Activated gamma-delta T cell treated with anti-CD3 and anti-CD28 coated beads, Interleukin-2, amount 50 U/mL, for 16 hours (primary cell): Measurements from ENCODE around the gene B3GNT7.
"Not testable (repeated sequence)": the region's sequence is repeated elsewhere in the genome, so short reads cannot be mapped to it uniquely, and the experiment has no call there.

ENCODE experiments used
- DNase-seq: peaks from one replicate; pipeline ENCODE4 v3.0.0-alpha.2; 2020; ENCODE audit warnings: low read depth

The B3GNT7 gene

GRCh38 chr2:231364961-231365810 is 30.3 kb upstream of the B3GNT7 start:
- no peak for DNase-seq

- no peak for DNase-seq
Measured at GRCh38 chr2:231367178-231367577, 28.3 kb upstream of the B3GNT7 start.

GRCh38 chr2:231369580-231370428 is 25.7 kb upstream of the B3GNT7 start:
- DNase-seq = no peak

GRCh38 chr2:231370429-231370748 is 25.1 kb upstream of the B3GNT7 start:
- no peak for DNase-seq

- no peak for DNase-seq
Measured at GRCh38 chr2:231370749-231371429, 24.6 kb upstream of the B3GNT7 start.

GRCh38 chr2:231371430-231372054 is 24.0 kb upstream of the B3GNT7 start:
- DNase-seq = no peak

GRCh38 chr2:231372326-231372725 is 23.2 kb upstream of the B3GNT7 start:
- no peak for DNase-seq

GRCh38 chr2:231373184-231373583 is 22.3 kb upstream of the B3GNT7 start:
- no peak for DNase-seq

GRCh38 chr2:231373786-231374349 is 21.6 kb upstream of the B3GNT7 start:
- no peak for DNase-seq

GRCh38 chr2:231374771-231375170 is 20.7 kb upstream of the B3GNT7 start:
- DNase-seq = no peak

- not testable (repeated sequence) for DNase-seq
Measured at GRCh38 chr2:231375994-231376615, 19.4 kb upstream of the B3GNT7 start.

GRCh38 chr2:231376857-231377256 is 18.7 kb upstream of the B3GNT7 start:
- DNase-seq = no peak

- DNase-seq = no peak
Measured at GRCh38 chr2:231378026-231378722, 17.3 kb upstream of the B3GNT7 start.

- DNase-seq = no peak
Measured at GRCh38 chr2:231379266-231380215, 16.0 kb upstream of the B3GNT7 start.

GRCh38 chr2:231380307-231380706 is 15.2 kb upstream of the B3GNT7 start:
- no peak for DNase-seq

- no peak for DNase-seq
Measured at GRCh38 chr2:231380991-231381847, 14.3 kb upstream of the B3GNT7 start.

- no peak for DNase-seq
Measured at GRCh38 chr2:231382116-231382515, 13.4 kb upstream of the B3GNT7 start.

- no peak for DNase-seq
Measured at GRCh38 chr2:231383416-231384108, 11.9 kb upstream of the B3GNT7 start.
